Nucleus accumbens (tissue), 56 donors: ENCODE measurements around the gene ATP6V0E2.
A peak's percentile ranks its signal among the peaks of the same experiment; 100 is the strongest.

Experiments used
- DNase-seq, 56 donors: peaks; one replicate each; lab custom pipeline; 2025; lab: John Stamatoyannopoulos, UW

The ATP6V0E2 gene

GRCh38 chr7:149860821-149861727 lies 12.7 kb upstream of the ATP6V0E2 start:
- no peak for DNase-seq

GRCh38 chr7:149861728-149862045 lies 12.1 kb upstream of the ATP6V0E2 start:
- DNase-seq, result no peak

GRCh38 chr7:149862156-149862555 lies 11.6 kb upstream of the ATP6V0E2 start:
- DNase-seq, result no peak

- no peak for DNase-seq
Measured at GRCh38 chr7:149863500-149863899, 10.3 kb upstream of the ATP6V0E2 start.

DNA sequence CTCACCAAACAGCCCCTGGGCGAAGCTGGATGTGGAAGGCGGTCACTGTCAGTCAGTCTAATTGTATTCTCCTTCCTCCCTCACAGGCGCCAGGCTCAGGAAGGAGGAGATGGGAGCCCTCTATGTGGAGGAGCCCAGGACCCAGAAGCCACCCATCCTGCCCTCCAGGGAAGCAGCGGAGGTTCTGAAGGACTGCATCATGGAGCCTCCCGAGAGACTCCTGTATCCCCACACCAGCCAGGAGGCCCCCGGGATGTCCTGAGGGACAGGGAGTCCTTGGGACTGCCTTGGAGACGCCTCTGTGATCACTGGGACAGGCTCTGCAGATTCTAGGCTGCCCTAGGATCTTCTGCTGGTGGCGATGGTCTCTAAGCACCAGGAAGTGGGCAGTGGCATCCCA lies 9.7 kb upstream of the ATP6V0E2 start:
- DNase-seq, result no peak

DNA sequence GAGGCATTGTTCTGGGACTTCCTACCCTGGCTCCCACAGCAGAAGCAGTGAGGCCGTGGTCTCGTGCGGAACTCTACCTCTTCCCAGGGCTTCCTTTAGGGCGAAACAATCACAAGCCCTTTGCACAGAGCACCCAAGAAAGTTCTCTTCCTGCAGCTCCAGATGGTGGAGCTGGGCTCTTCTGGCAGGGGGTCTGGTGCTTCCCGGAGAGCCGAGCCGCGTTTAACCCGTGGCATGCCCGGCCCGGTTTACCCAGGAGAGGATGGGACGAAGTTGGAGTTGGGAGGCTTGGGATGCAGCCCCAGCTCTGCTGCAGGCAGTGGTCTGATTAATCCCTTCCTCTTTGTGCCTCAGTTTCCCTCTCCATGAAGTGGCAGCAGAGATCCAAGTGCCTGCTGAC lies 9.0 kb upstream of the ATP6V0E2 start:
- DNase-seq, result no peak

DNA sequence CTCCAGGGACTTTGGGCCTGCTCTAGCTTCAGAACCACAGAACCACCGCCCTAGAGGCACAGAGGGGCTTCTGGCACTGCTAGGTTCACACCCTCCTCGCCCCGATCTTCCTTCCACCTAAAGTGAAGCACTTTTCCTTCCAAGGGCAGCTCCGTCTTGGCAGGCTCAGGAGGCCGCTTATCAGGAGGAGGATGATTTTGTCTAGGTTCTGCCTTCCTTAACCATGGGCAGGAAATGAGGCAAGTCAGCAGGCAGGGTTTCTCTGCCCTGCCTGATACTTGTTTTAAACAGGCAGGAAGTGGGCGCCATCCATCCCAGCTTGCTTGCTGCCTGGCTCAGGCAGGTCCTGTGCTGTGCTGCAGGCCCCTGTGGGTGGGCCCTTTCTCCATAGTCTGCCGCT lies 8.3 kb upstream of the ATP6V0E2 start:
- no peak for DNase-seq

- no peak for DNase-seq
Measured at GRCh38 chr7:149866139-149866778, 7.5 kb upstream of the ATP6V0E2 start.

DNA sequence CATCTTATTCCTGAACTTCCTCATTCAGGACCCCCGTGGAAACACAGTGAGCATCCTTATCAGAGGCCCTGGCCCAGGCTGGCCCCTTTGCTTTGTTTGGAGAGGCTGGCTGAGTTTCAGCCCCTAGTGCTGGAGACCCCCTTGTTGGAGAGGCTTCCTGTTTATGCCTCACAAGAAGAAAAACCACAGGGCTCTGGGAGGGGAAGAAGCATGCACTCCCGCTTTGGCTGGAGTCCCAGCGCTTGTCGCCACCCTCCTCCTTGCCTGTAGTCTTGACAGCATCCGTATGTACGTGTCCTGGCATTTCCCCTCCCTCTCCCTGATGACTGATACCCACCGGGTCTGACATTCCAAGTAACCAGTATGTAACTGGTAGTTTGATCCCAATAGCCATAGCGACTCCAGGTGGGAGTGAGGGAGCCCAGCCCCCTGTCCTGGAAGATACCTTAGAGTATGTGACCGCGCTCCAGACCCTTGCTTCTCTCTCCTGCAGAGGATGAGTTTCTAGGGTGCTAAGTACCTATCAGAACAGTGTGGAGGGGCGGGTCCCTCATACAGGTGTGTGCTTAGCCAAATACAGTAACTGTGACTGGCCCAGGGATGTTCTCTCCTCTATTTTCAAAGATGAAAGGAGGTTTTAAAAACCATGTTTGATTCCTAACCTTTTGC lies 6.9 kb upstream of the ATP6V0E2 start:
- DNase-seq, result no peak

GRCh38 chr7:149867762-149868622 lies 5.8 kb upstream of the ATP6V0E2 start:
- DNase-seq, result no peak

GRCh38 chr7:149868623-149869290 lies 5.0 kb upstream of the ATP6V0E2 start:
- peak in 1 of 56 donors; percentile 54 for DNase-seq

GRCh38 chr7:149869291-149869650 lies 4.5 kb upstream of the ATP6V0E2 start:
- no peak for DNase-seq

DNA sequence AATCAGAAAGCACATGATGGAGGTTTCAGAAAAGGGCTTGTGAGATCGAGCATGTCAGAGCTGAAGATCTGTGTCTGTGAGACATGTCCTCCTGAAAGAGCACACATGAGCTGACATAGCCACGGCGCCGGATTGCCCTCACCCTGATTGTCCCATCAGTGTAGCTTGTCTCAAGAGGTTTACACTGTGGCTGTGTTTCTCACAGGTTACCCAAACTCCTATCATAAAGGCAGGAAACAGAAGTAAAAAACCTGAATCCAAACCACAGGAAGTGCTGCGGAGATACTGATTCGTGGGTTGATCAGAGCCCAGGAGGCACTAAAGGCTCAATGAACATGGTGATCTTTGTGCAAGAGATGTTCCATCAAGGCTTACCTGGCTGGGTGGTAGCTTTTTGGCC lies 3.9 kb upstream of the ATP6V0E2 start:
- no peak for DNase-seq

DNA sequence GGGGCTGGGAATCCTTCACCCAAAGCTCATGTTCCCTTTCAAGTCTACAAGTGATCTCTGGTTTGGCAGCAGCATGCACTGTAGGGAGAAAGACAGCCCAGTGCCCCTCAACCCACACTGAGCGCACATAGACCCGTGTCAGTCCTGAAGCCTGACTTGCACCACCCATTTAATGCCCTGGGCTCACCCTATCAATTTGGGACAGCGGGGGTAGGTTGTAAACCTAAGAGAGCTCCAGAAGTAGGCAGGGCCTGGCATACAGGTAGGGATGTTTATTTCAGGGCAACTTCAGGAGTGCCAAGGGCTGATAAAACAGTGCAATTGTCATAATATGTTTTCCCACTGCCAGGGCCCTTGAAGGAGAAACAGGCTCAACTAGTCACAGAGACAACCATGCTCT lies 3.5 kb upstream of the ATP6V0E2 start:
- no peak for DNase-seq

DNA sequence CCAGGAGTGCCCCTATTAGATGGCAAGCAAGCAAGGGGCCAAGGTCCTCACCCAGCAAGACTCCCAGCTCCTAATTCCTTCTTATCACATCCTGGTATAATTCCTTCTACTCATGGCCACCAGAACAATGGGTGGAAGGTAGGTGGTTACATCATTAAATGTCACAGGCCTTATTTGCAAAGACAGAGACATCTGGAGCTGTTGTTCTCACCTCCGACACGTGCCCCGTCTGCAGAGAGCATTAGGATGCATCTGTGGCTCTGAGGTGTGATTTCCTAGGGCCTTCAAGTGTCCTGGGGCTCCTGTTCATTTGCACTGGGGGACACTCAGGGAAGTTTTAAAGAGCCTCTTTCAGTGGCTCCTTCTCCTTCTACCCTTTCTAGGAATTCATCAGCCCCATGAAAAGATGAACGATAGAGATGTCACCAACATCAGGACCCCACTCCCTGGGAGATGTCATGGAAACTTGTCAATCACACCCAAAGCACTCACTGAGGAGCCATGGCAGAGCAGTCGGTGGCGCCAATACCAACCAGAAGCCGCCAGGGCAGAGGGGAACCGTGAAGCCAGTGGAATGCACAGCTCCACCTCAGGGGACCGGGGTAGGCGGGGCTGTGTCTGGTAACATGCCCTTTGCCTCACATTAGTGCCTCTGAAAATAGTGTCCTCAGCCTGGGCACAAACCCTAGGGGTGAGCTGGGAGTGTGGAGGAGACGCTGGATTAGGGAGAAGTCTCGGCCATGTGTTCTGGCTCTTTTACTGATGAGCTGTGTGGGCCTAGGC lies 2.9 kb upstream of the ATP6V0E2 start:
- no peak for DNase-seq

GRCh38 chr7:149871576-149871975 lies 2.2 kb upstream of the ATP6V0E2 start:
- peak in 2 of 56 donors; percentile 24 to 39 for DNase-seq

- DNase-seq, result peak in 49 of 56 donors; percentile 29 to 87 (median 66)
Measured at GRCh38 chr7:149872419-149873073, 1.2 kb upstream of the ATP6V0E2 start.

DNA sequence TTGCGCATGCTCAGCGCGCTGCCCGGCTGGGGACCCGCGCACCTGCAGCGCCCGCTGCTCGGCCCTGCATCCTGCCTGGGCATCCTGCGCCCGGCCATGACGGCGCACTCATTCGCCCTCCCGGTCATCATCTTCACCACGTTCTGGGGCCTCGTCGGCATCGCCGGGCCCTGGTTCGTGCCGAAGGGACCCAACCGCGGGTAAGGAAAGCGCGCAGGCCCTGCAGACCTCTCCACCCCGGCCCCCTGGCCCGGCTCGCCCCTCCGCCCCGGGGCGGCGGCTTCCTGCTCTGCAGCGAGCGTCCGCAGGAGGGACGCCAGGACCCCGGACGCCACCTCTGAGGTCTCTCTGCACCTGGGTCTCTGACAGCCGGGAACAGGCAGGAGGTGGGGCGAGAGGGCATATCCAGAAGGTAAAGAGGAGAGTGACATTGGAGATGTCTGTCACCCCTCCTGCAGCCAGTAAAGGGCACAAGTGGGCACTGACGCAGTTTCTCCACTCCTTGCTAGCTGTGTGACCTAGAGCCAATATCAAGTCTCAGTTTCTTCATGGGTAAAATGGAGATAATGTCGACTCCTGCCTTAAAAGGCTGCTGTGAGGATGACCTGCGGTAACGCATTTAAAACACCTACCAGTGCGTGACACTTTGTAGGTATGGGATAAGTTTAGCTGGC lies 338 bp downstream of the ATP6V0E2 start:
- DNase-seq, result no peak
